Measurements from ENCODE around the gene HHIPL1.

GRCh38 chr14:99678198-99678597 lies 33.3 kb downstream of the HHIPL1 start:
- TF ChIP-seq CTCF (IDR thresholded peaks at IDR 0.05) (no peak), EZH2 (IDR thresholded peaks at IDR 0.05) (no peak), EZH2phosphoT487 (IDR thresholded peaks at IDR 0.05) (no peak)
